ENCODE data around the gene LHX5.

LHX5 gene

DNA sequence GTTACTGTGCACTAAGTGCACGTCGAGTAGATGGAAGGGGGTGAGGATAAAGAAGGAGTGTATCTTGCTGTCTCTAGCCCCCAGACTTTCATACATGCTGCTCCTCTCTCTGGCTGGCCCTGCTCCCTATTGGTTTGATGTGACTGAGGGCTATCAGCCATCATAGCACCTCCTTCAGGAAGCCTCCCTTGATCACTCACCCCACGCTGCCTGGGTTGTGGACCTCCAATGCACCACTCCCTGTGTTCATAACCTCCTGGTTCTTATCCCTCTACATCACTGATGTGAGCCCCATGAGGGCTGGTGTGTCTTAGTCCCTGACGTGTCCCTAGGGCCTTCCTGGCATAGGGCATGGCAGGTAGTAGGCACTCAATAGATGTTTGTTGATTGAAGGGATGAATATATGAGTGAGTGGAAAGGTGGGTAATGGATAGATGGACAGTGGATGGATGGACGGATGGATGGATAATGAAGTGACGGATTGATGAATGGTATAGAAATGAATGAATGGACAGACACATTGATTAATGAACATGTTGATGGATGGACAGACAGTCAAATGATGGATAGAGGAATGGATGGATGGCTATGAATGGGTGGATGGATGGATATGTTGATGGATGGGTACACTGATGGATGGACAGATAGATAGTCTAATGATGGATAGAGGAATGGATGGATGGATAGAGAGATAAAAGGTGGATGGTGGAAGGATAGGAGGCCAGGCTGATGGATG lies 34.5 kb downstream of the LHX5 start:
- H3K27ac ChIP-seq (ENCODE audit: low read depth, low read length) = no peak overlapping the region
- no peak overlapping the region for H3K9ac ChIP-seq (ENCODE audit: low read depth, low read length)
- H3K4me3 ChIP-seq (ENCODE audit: low read length) = no peak overlapping the region
- no peaks in the 10 kb centered on the region for H3K4me1 ChIP-seq (ENCODE audit: insufficient read depth, low read length)
- no peaks in the 10 kb centered on the region for H3K27me3 ChIP-seq (ENCODE audit: insufficient read depth, low read length)
- 83% methylated on average over 6 of the region's 6 CpGs for WGBS
- no peaks in the 10 kb centered on the region for H3K36me3 ChIP-seq (ENCODE audit: insufficient read depth, low read length)
- no peaks in the 10 kb centered on the region for H3K9me3 ChIP-seq (ENCODE audit: insufficient read depth, low read depth, low read length)

DNA sequence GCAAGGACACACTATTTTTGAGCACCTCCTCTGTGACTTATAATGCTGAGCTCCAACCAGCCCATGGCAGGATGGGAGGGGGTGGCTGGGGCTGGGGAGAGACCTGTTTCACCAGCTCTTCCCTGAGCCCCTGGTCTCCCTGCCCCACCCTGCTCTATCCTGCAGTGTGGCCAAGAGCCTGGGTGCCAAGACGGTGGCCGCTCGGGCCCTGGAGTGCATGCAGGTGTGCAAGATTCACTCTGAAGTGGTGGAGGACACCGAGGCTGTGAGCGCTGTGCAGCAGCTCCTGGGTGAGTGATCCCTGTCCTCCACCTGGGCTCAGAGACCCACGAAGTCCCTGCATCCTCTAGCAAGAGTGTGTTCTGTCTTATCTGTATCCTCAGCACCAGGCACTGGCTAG lies 35.1 kb downstream of the LHX5 start:
- H3K9me3 ChIP-seq (ENCODE audit: insufficient read depth, low read depth, low read length) = no peaks in the 10 kb centered on the region
- H3K4me3 ChIP-seq (ENCODE audit: low read length) = no peak overlapping the region
- no peaks in the 10 kb centered on the region for H3K27me3 ChIP-seq (ENCODE audit: insufficient read depth, low read length)
- no peak overlapping the region for H3K27ac ChIP-seq (ENCODE audit: low read depth, low read length)
- H3K9ac ChIP-seq (ENCODE audit: low read depth, low read length) = no peak overlapping the region
- 87% methylated on average over 6 of the region's 6 CpGs for WGBS
- no peaks in the 10 kb centered on the region for H3K4me1 ChIP-seq (ENCODE audit: insufficient read depth, low read length)
- no peaks in the 10 kb centered on the region for H3K36me3 ChIP-seq (ENCODE audit: insufficient read depth, low read length)

GRCh38 chr12:113435367-113435766 lies 36.3 kb downstream of the LHX5 start:
- H3K36me3 ChIP-seq (ENCODE audit: insufficient read depth, low read length) = no peaks in the 10 kb centered on the region
- H3K9me3 ChIP-seq (ENCODE audit: insufficient read depth, low read depth, low read length) = no peaks in the 10 kb centered on the region
- no peak overlapping the region for H3K9ac ChIP-seq (ENCODE audit: low read depth, low read length)
- H3K27ac ChIP-seq (ENCODE audit: low read depth, low read length) = no peak overlapping the region
- 90% methylated on average over 5 of the region's 5 CpGs for WGBS
- no peaks in the 10 kb centered on the region for H3K27me3 ChIP-seq (ENCODE audit: insufficient read depth, low read length)
- H3K4me1 ChIP-seq (ENCODE audit: insufficient read depth, low read length) = no peaks in the 10 kb centered on the region
- H3K4me3 ChIP-seq (ENCODE audit: low read length) = no peak overlapping the region

- H3K27ac ChIP-seq (ENCODE audit: low read depth, low read length) = no peak overlapping the region
- H3K9me3 ChIP-seq (ENCODE audit: insufficient read depth, low read depth, low read length) = no peaks in the 10 kb centered on the region
- H3K4me3 ChIP-seq (ENCODE audit: low read length) = no peak overlapping the region
- H3K36me3 ChIP-seq (ENCODE audit: insufficient read depth, low read length) = no peaks in the 10 kb centered on the region
- no peaks in the 10 kb centered on the region for H3K27me3 ChIP-seq (ENCODE audit: insufficient read depth, low read length)
- no peak overlapping the region for H3K9ac ChIP-seq (ENCODE audit: low read depth, low read length)
- no peaks in the 10 kb centered on the region for H3K4me1 ChIP-seq (ENCODE audit: insufficient read depth, low read length)
Observed at GRCh38 chr12:113432986-113433385, 38.7 kb downstream of the LHX5 start.

GRCh38 chr12:113428482-113428881 lies 43.2 kb downstream of the LHX5 start:
- Histone ChIP-seq H3K4me1 (ENCODE audit: insufficient read depth, low read length) (no peaks in the 10 kb centered on the region), H3K9ac (ENCODE audit: low read depth, low read length) (no peak overlapping the region), H3K4me3 (ENCODE audit: low read length) (no peak overlapping the region), H3K27me3 (ENCODE audit: insufficient read depth, low read length) (no peaks in the 10 kb centered on the region), H3K27ac (ENCODE audit: low read depth, low read length) (no peak overlapping the region), H3K9me3 (ENCODE audit: insufficient read depth, low read depth, low read length) (no peaks in the 10 kb centered on the region), H3K36me3 (ENCODE audit: insufficient read depth, low read length) (no peaks in the 10 kb centered on the region)
- WGBS = 100% methylated on average over 1 of the region's 1 CpG

DNA sequence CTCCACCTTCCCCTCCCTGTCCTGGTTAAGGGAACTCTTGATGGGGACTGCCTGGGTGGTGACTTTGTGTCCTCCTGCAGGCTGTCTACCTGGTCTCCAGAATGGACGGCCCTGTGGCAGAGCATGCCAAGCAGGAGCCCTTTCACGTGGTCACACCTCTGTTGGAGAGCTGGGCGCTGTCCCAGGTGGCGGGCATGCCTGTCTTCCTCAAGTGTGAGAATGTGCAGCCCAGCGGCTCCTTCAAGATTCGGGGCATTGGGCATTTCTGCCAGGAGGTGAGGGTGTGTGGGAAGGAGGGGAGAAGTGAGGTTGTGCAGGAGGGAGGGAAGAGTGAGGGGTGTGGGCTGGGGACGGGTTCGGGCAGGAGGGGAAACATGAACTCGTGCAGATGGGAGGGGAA lies 43.8 kb downstream of the LHX5 start:
- H3K4me1 ChIP-seq (ENCODE audit: insufficient read depth, low read length) = no peaks in the 10 kb centered on the region
- no peaks in the 10 kb centered on the region for H3K9me3 ChIP-seq (ENCODE audit: insufficient read depth, low read depth, low read length)
- no peak overlapping the region for H3K4me3 ChIP-seq (ENCODE audit: low read length)
- H3K36me3 ChIP-seq (ENCODE audit: insufficient read depth, low read length) = no peaks in the 10 kb centered on the region
- no peaks in the 10 kb centered on the region for H3K27me3 ChIP-seq (ENCODE audit: insufficient read depth, low read length)
- H3K27ac ChIP-seq (ENCODE audit: low read depth, low read length) = no peak overlapping the region
- WGBS = 84% methylated on average over 9 of the region's 9 CpGs
- no peak overlapping the region for H3K9ac ChIP-seq (ENCODE audit: low read depth, low read length)

GRCh38 chr12:113425960-113426453 lies 45.7 kb downstream of the LHX5 start:
- WGBS = 5% methylated on average over 11 of the region's 11 CpGs
- H3K4me1 ChIP-seq (ENCODE audit: insufficient read depth, low read length) = peaks cover 8% of the 10 kb centered on the region; the same call in 1 of the 2 replicates
- no peaks in the 10 kb centered on the region for H3K9me3 ChIP-seq (ENCODE audit: insufficient read depth, low read depth, low read length)
- H3K36me3 ChIP-seq (ENCODE audit: insufficient read depth, low read length) = no peaks in the 10 kb centered on the region
- H3K9ac ChIP-seq (ENCODE audit: low read depth, low read length) = no peak overlapping the region
- peak overlapping the region; percentile 86; the same call in 1 of the 2 replicates for H3K27ac ChIP-seq (ENCODE audit: low read depth, low read length)
- peak overlapping the region; percentile 31; the same call in 1 of the 2 replicates for H3K4me3 ChIP-seq (ENCODE audit: low read length)
- H3K27me3 ChIP-seq (ENCODE audit: insufficient read depth, low read length) = no peaks in the 10 kb centered on the region

DNA sequence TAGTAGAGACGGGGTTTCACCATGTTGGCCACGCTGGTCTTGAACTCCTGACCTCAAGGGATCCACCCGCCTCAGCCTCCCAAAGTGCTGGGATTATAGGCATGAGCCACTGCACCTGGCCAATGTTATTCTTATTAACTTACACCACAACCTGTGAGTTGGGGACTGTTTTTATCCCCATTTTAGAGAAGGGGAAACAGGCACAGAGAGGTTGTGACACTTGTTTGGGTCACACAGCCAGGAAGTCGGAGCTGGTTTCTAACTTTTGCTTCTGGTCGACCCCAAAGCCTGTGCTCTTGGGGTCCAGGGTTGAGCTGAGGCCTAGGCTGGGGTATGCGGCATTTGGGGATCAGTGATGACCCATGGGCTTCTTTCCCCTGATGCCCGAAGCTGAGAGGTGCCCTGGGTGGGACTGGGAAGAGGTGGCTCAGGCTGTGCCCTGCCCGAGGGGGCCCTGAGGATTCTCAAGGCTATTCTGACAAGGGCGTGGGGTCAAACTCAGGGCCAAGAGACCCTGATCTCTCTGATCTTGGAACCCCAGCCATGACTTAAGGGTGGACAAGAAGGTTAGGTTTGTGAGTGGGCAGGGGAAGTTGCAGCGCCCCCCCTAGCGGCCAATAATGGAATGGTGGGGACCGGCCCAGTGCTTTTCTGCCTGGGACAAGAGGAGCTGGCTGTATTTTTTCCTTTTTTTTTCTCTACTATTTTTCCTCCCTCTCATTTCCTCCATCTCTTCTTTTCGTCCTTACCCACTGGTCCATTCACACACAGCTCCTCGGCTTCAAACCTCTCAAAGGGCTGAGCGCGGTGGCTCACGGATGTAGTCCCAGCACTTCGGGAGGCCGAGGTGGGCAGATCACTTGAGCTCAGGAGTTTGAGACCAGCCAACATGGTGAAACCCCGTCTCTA lies 46.5 kb downstream of the LHX5 start:
- Histone ChIP-seq H3K27ac (ENCODE audit: low read depth, low read length) (peak overlapping the region; percentile 86; the same call in 1 of the 2 replicates), H3K9ac (ENCODE audit: low read depth, low read length) (no peak overlapping the region), H3K27me3 (ENCODE audit: insufficient read depth, low read length) (no peaks in the 10 kb centered on the region), H3K36me3 (ENCODE audit: insufficient read depth, low read length) (no peaks in the 10 kb centered on the region), H3K9me3 (ENCODE audit: insufficient read depth, low read depth, low read length) (no peaks in the 10 kb centered on the region), H3K4me1 (ENCODE audit: insufficient read depth, low read length) (peaks cover 8% of the 10 kb centered on the region; the same call in 1 of the 2 replicates), H3K4me3 (ENCODE audit: low read length) (peak overlapping the region; percentile 31)
- 42% methylated on average over 20 of the region's 20 CpGs for WGBS

GRCh38 chr12:113424456-113424855 lies 47.2 kb downstream of the LHX5 start:
- H3K9me3 ChIP-seq (ENCODE audit: insufficient read depth, low read depth, low read length) = no peaks in the 10 kb centered on the region
- no peak overlapping the region for H3K4me3 ChIP-seq (ENCODE audit: low read length)
- peaks cover 8% of the 10 kb centered on the region; the same call in 1 of the 2 replicates for H3K4me1 ChIP-seq (ENCODE audit: insufficient read depth, low read length)
- no peak overlapping the region for H3K27ac ChIP-seq (ENCODE audit: low read depth, low read length)
- H3K27me3 ChIP-seq (ENCODE audit: insufficient read depth, low read length) = no peaks in the 10 kb centered on the region
- H3K9ac ChIP-seq (ENCODE audit: low read depth, low read length) = no peak overlapping the region
- 97% methylated on average over 1 of the region's 1 CpG for WGBS
- no peaks in the 10 kb centered on the region for H3K36me3 ChIP-seq (ENCODE audit: insufficient read depth, low read length)

DNA sequence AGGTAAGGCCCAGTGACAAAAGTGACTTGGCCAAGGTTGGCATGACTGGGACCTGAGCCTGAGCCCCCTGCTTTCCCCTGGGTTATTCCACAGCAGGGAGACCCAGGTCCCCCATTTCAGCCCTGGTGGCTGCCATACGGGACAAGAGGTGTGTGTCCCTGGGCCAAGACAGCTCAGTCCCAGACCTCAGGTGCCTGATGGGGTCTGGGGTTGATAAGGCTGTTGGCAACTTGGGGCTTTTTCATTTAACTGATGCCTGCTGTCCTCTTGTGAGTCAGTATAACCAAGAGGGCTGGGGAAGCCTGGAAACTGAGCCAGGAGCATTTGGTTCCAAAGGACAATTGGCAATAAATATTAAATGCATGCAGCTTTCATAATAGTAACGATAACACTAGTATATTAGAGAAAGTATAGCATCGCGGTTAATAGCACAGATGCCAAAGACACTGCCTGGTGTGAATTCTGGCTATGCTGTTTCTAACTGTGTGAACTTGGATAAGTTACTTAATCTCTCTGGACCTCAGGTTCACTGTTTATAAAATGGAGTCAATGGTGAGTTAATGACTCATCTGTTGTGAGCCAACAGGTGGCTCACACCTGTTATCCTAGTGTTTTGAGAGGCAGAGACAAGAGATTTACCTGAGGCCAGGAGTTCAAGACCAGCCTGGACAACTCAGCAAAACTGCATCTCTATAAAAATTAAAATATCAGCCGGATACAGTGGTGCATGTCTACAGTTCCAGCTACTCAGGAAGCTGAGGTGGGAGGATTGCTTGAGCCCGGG lies 48.6 kb downstream of the LHX5 start:
- 93% methylated on average over 6 of the region's 6 CpGs for WGBS
- H3K27ac ChIP-seq (ENCODE audit: low read depth, low read length) = no peak overlapping the region
- H3K9ac ChIP-seq (ENCODE audit: low read depth, low read length) = peak overlapping the region; percentile 84; the same call in 1 of the 2 replicates
- H3K27me3 ChIP-seq (ENCODE audit: insufficient read depth, low read length) = no peaks in the 10 kb centered on the region
- H3K4me1 ChIP-seq (ENCODE audit: insufficient read depth, low read length) = peaks cover 8% of the 10 kb centered on the region; the same call in 1 of the 2 replicates
- H3K36me3 ChIP-seq (ENCODE audit: insufficient read depth, low read length) = no peaks in the 10 kb centered on the region
- no peaks in the 10 kb centered on the region for H3K9me3 ChIP-seq (ENCODE audit: insufficient read depth, low read depth, low read length)
- peak overlapping the region; percentile 48; the same call in 1 of the 2 replicates for H3K4me3 ChIP-seq (ENCODE audit: low read length)

All from HUES64 (cell line).